K562 (cell line): ENCODE results near the gene ZMYND8. TPM values are rescaled to one million over a fixed set of nuclear protein-coding genes. Genes with fewer than 3 reads are reported as not detected.
A peak's percentile ranks its signal among the peaks of the same experiment; 100 is the strongest.

Experiments
- ARHGAP35 ChIP-seq: fragments of 450-650 bp; IDR thresholded peaks from 2 replicates; pipeline ENCODE4 v1.6.1; 2018; ENCODE audit not compliant: partially characterized antibody
- BRD4 ChIP-seq: fragments of 200-600 bp; sonication (generic); IDR thresholded peaks from 2 replicates; pipeline ENCODE4 v1.6.1; 2017; ENCODE audit warnings: inconsistent platforms
- CREBBP ChIP-seq: IDR thresholded peaks from one replicate; pipeline ENCODE4 v1.6.1; 2012; ENCODE audit warnings: low read depth, mild to moderate bottlenecking, control low read depth, inconsistent platforms, low read length
- HDGF ChIP-seq: fragments of 450-650 bp; IDR thresholded peaks from 2 replicates; pipeline ENCODE4 v1.6.1; 2016
- KDM5B ChIP-seq: fragments of 200-600 bp; sonication (generic); IDR thresholded peaks from 2 replicates; pipeline ENCODE4 v1.6.1; 2012; ENCODE audit warnings: low read depth, mild to moderate bottlenecking, moderate library complexity, low read length, control low read depth, inconsistent platforms; ENCODE audit not compliant: insufficient replicate concordance
- MAZ ChIP-seq, 2 experiments: fragments of 450-650 bp in 1 of 2; sonication (generic) in 1 of 2; formaldehyde crosslinking; IDR thresholded peaks in 1 of 2; conservative IDR thresholded peaks in 1 of 2; 2 replicates each; pipeline versions ENCODE4 v1.4.0 to v1.5.0; 2020; ENCODE audit warnings: mild to moderate bottlenecking in 1 of 2, missing genetic modification reagents in 1 of 2
- MBD2 ChIP-seq: sonication (generic); IDR thresholded peaks from 2 replicates; pipeline ENCODE4 v1.6.1; 2016; ENCODE audit warnings: low read depth, borderline replicate concordance
- MEF2A ChIP-seq: IDR thresholded peaks from 2 replicates; pipeline ENCODE4 v1.6.1; 2011; ENCODE audit warnings: low read depth, mild to moderate bottlenecking, low read length, moderate library complexity; ENCODE audit not compliant: control insufficient read depth
- PHB2 ChIP-seq: fragments of 450-650 bp; IDR thresholded peaks from 2 replicates; pipeline ENCODE4 v1.6.1; 2017; ENCODE audit warnings: low read depth
- PHF8 ChIP-seq: fragments of 200-600 bp; sonication (generic); IDR thresholded peaks from 2 replicates; pipeline ENCODE4 v1.6.1; 2012; ENCODE audit warnings: mixed run types, mild to moderate bottlenecking, inconsistent platforms, low read length, moderate library complexity, borderline replicate concordance
- POLR2B ChIP-seq: fragments of 450-650 bp; IDR thresholded peaks from 2 replicates; pipeline ENCODE4 v1.6.1; 2018; ENCODE audit warnings: low read depth; ENCODE audit not compliant: partially characterized antibody
- SAP30 ChIP-seq: fragments of 200-600 bp; sonication (generic); IDR thresholded peaks from 2 replicates; pipeline ENCODE4 v1.6.1; 2012; ENCODE audit warnings: borderline replicate concordance, low read depth, mild to moderate bottlenecking, moderate library complexity, low read length, control low read depth, inconsistent platforms; ENCODE audit not compliant: insufficient read depth, poor library complexity, severe bottlenecking
- SMARCE1 ChIP-seq: fragments of 450-650 bp; IDR thresholded peaks from 2 replicates; pipeline ENCODE4 v1.7.1; 2016; ENCODE audit warnings: mild to moderate bottlenecking
- TAF9B ChIP-seq: fragments of 450-650 bp; IDR thresholded peaks from 2 replicates; pipeline ENCODE4 v1.6.1; 2018; ENCODE audit warnings: mild to moderate bottlenecking; ENCODE audit not compliant: partially characterized antibody
- ZNF780A ChIP-seq: fragments of 250-450 bp; sonication (Bioruptor Pico); IDR thresholded peaks from 2 replicates; pipeline ENCODE4 v1.5.0; 2021; ENCODE audit warnings: mild to moderate bottlenecking
- polyA plus RNA-seq, 8 experiments: library from polyadenylated mRNA; depleted of rRNA in 4 of 8; stranded (reverse) in 5 of 8; unstranded in 3 of 8; fragments of >200 nt; fragmentation: Nextera tagmentation in 2 of 8; fragmentation: Illumina TruSeq in 1 of 8; extraction: Ambion mirVana in 2 of 8; extraction: Trizol in 1 of 8; gene quantifications; 2 replicates each; pipeline versions ENCODE4 v1.2.1 to v1.2.3, GENCODE V29; 2011 to 2014; ENCODE audit warnings: inconsistent platforms in 1 of 8, missing spikeins in 1 of 8
- total RNA-seq, 7 experiments: library from RNA; depleted of rRNA in 6 of 7; stranded (reverse); fragments of >200 nt in 6 of 7; fragmentation: Illumina TruSeq in 2 of 7; extraction: Trizol in 2 of 7; gene quantifications; 2 replicates each; pipeline versions ENCODE4 v1.2.1 to v1.2.3, GENCODE V29; 2011 to 2021; ENCODE audit warnings: low replicate concordance in 1 of 7
- TF ChIP-seq, protein P1 (sequence below): fragments of 450-650 bp; IDR thresholded peaks from 2 replicates; pipeline ENCODE4 v1.6.1; 2016; ENCODE audit warnings: mild to moderate bottlenecking, moderate library complexity

Gene ZMYND8
- total and polyA plus RNA-seq, 9 of the 15 experiments (the other 6 are each of a cell fraction or from before 2014, with no cell fraction given), result 31.8 to 148 (median 71.9) TPM

DNA sequence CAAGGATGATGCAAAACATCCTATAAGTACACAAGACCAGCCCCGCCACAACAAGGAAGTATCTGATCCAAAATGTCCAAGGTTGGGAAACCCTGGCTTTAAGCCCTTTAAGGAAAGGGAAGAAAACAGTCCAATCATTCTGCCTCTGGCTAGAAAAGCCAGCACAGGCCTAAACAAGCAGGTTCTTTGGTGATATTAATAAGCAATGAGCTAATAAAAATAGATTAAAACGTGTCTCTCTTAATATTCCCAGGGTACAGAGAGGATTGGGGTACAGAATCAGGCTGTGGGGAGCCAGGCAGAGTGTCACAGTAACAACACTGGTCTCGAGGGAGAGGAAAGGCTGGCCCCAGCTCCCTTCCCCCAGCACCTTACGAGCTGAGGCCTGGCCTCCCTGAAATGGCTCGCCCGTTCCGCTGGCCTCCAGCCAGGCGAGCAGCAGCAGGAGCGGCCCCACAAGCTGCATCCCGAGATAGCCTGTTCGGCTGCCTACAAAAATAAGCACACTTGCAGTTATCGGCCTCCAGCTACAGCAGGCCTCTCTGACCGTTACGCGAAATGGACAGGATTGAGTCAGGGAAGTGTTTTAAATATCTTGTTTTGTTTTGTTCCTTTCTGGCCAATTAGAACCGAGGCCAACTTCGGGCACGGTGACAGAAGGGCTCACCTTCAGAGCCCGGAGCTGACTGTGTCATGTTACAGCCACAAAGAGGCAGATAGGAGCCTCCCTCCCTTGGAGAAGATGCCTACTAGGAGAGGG, 4.0 kb upstream of the ZMYND8 start (continued):
- TF ChIP-seq, protein P1, sequence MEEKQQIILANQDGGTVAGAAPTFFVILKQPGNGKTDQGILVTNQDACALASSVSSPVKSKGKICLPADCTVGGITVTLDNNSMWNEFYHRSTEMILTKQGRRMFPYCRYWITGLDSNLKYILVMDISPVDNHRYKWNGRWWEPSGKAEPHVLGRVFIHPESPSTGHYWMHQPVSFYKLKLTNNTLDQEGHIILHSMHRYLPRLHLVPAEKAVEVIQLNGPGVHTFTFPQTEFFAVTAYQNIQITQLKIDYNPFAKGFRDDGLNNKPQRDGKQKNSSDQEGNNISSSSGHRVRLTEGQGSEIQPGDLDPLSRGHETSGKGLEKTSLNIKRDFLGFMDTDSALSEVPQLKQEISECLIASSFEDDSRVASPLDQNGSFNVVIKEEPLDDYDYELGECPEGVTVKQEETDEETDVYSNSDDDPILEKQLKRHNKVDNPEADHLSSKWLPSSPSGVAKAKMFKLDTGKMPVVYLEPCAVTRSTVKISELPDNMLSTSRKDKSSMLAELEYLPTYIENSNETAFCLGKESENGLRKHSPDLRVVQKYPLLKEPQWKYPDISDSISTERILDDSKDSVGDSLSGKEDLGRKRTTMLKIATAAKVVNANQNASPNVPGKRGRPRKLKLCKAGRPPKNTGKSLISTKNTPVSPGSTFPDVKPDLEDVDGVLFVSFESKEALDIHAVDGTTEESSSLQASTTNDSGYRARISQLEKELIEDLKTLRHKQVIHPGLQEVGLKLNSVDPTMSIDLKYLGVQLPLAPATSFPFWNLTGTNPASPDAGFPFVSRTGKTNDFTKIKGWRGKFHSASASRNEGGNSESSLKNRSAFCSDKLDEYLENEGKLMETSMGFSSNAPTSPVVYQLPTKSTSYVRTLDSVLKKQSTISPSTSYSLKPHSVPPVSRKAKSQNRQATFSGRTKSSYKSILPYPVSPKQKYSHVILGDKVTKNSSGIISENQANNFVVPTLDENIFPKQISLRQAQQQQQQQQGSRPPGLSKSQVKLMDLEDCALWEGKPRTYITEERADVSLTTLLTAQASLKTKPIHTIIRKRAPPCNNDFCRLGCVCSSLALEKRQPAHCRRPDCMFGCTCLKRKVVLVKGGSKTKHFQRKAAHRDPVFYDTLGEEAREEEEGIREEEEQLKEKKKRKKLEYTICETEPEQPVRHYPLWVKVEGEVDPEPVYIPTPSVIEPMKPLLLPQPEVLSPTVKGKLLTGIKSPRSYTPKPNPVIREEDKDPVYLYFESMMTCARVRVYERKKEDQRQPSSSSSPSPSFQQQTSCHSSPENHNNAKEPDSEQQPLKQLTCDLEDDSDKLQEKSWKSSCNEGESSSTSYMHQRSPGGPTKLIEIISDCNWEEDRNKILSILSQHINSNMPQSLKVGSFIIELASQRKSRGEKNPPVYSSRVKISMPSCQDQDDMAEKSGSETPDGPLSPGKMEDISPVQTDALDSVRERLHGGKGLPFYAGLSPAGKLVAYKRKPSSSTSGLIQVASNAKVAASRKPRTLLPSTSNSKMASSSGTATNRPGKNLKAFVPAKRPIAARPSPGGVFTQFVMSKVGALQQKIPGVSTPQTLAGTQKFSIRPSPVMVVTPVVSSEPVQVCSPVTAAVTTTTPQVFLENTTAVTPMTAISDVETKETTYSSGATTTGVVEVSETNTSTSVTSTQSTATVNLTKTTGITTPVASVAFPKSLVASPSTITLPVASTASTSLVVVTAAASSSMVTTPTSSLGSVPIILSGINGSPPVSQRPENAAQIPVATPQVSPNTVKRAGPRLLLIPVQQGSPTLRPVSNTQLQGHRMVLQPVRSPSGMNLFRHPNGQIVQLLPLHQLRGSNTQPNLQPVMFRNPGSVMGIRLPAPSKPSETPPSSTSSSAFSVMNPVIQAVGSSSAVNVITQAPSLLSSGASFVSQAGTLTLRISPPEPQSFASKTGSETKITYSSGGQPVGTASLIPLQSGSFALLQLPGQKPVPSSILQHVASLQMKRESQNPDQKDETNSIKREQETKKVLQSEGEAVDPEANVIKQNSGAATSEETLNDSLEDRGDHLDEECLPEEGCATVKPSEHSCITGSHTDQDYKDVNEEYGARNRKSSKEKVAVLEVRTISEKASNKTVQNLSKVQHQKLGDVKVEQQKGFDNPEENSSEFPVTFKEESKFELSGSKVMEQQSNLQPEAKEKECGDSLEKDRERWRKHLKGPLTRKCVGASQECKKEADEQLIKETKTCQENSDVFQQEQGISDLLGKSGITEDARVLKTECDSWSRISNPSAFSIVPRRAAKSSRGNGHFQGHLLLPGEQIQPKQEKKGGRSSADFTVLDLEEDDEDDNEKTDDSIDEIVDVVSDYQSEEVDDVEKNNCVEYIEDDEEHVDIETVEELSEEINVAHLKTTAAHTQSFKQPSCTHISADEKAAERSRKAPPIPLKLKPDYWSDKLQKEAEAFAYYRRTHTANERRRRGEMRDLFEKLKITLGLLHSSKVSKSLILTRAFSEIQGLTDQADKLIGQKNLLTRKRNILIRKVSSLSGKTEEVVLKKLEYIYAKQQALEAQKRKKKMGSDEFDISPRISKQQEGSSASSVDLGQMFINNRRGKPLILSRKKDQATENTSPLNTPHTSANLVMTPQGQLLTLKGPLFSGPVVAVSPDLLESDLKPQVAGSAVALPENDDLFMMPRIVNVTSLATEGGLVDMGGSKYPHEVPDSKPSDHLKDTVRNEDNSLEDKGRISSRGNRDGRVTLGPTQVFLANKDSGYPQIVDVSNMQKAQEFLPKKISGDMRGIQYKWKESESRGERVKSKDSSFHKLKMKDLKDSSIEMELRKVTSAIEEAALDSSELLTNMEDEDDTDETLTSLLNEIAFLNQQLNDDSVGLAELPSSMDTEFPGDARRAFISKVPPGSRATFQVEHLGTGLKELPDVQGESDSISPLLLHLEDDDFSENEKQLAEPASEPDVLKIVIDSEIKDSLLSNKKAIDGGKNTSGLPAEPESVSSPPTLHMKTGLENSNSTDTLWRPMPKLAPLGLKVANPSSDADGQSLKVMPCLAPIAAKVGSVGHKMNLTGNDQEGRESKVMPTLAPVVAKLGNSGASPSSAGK, result no peak
- TF ChIP-seq MEF2A (peak; percentile 89), BRD4 (peak; percentile 97), CREBBP (no peak), MAZ (CRISPR knock-in tag; conservative IDR thresholded peaks at IDR 0.05 in 1 of 2, IDR thresholded peaks at IDR 0.05 in 1 of 2) (peak; percentile 68 to 82; a peak in 2 of 4 replicates), PHF8 (peak; percentile 38; the same call in 1 of the 2 replicates), KDM5B (peak; percentile 75), ARHGAP35 (no peak), SMARCE1 (peak; percentile 95), ZNF780A (CRISPR knock-in tag) (0 out of 2 replicates have a peak, but pooled peaks have one; percentile 16), PHB2 (peak; percentile 94), HDGF (no peak), MBD2 (peak; percentile 94), TAF9B (no peak), POLR2B (peak; percentile 53), SAP30 (peak; percentile 34)
